HG03135 (cell line): ENCODE results near the gene RNF111.

Experiments
- ATAC-seq: cut with Tn5 transposase; IDR thresholded peaks from one replicate; pipeline ENCODE4 v1.9.1; 2021; ENCODE audit warnings: mild to moderate bottlenecking, moderate library complexity; ENCODE audit not compliant: unreplicated experiment

Gene RNF111

DNA sequence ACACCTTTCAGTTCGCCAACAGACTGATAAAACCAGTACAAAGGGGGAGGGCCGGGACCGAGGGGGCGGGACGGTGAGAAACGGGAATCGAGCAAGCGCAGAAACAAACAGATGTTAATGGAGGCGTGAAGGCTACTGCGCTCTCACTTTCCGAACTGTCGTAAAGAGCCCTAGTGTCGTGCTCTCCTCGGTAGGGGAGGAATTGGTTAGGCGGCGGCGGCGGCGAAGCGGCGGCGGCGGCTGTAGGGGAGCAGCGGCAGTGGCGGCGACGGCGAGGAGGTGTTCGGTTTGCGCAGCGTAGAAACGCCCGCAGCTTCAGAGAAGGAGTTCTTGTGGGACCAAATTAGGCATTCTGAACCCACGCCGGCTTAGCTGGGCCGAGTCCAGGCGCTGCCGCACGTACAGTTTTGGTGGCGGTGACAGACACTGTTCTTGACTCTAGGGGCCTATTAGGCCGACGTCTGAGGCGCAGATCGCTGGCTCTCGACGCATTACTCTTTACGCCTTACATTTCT lies at the start of gene RNF111:
Gene RNF111 (plus strand): TSS at position 173 of the 515 bp plus-strand sequence. CDS start 43,160 bp downstream, outside the sequence.
- peak; percentile 72 for ATAC-seq

DNA sequence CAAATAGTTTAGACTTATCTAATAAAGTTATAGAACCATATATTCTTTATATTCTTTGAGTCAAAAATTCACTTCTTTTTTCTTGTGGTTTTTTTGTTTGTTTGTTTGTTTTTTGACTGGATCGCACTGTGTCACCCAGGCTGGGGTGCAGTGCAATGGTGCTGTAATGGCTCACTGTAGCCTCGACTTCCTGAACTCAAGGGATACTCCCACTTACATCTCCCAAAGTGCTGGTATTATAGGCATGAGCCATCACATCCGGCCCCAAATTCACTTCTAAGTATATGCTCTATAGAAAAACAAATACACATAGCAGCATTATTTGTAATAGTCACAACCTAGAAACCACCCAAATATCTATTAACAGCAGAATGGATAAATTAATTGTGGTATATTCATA lies 40.3 kb upstream of the RNF111 start:
- ATAC-seq, result no peak

DNA sequence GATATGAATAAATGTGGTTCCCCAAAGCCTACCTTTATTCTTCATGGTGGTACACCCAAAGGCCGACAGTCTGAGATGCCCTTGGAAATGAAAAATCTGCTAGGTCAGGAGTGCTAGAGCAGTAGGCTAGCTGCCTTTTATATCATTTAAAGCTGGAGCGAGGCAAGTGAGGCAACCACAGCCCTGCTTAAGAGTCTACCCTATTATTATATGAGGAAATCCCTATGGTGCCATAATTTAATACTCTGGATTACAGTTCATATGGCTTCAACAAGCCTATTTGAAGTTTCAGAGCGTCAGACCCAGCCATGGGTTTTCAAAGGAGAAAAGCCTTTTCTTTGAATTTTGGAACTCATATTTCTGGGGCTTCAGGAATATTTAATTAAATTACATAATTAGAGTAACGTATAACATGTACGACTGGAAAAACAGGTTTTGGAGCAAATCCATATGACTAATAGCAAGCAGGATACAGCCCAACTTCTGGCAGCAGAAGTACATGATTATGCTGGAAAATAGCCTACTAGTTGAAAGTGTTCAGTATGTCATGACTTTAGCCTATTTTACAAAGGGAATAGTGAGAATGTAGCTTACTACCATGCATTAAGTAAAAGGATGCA lies 36.0 kb upstream of the RNF111 start:
- no peak for ATAC-seq

DNA sequence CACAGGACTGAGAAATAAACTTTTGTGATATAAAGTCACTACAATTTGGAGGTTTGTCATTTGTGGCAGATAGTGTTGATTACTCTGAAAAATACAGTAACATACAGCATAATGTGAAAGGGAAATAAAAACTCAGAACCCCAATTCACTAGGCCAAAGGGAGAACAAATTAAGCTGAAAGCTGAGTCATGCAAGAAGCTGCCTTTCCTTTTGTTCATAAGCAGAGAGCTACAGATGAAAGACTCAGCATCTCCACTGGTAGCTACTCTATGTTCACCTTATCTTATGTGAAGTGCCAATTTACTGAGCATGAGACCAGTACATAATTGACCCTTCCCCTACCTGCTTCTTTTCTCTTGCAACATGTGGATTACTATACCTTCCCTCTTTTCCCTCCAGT lies 34.7 kb upstream of the RNF111 start:
- no peak for ATAC-seq

- ATAC-seq, result peak; percentile 67
Observed at GRCh38 chr15:58957101-58957973, 30.1 kb upstream of the RNF111 start.

DNA sequence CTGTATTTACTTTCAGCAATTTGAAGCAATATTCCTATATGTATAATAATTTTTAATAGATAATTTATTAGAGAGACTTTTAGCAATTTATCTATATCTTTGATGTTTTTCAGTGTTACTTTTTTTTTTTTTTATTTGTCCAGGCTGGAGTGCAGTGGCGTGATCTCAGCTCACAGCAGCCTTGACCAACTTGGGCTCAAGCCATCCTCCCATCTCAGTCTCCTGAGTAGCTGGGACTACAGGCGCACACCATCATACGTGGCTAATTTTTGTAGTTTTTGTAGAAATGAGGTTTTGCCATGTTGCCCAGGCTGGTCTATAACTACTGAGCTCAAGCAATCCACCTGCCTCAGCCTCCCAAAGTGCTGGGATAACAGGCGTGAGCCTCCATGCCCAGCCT lies 28.7 kb upstream of the RNF111 start:
- no peak for ATAC-seq

DNA sequence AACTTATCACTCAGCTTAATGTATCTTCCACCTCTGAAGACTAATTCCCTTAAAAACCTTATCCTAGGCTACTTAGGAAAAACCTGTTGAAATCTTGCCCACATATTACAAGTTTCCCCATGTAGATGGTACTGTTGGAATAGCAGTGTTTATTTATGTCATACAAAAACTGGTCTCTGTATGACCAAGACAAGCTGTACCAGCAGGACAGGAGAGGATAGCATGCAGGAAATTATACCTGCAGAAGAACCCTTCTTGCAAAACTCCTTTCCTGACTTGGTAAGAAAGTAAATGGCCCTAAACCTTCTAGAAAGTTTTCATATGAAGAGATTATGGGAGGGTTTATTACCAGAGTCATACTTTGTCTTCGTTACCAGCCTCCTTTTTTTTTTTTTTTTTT lies 25.3 kb upstream of the RNF111 start:
- ATAC-seq, result no peak

- ATAC-seq, result no peak
Observed at GRCh38 chr15:58962662-58963565, 24.5 kb upstream of the RNF111 start.

GRCh38 chr15:58966698-58967097 lies 20.8 kb upstream of the RNF111 start:
- ATAC-seq, result no peak

GRCh38 chr15:58967479-58967878 lies 20.0 kb upstream of the RNF111 start:
- no peak for ATAC-seq

DNA sequence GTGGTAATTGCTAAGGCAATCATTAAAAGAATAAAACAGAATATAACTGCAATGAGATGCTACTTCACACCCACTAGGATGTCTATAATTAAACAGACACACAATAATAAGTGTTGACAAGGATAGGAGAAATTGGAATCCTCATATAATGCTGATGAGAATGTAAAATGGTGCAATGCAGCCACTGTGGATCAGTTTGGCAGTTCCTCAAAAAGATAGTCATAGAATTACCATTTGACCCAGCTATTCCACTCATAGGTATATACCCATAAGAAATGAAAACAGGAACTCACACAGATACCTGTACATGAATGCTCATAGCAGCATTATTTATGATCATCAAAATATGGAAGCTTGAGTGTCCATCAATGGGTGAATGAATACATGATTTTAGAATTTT lies 9.6 kb upstream of the RNF111 start:
- no peak for ATAC-seq

GRCh38 chr15:58980351-58980939 lies 7.0 kb upstream of the RNF111 start:
- no peak for ATAC-seq

- no peak for ATAC-seq
Observed at GRCh38 chr15:58981808-58982475, 5.5 kb upstream of the RNF111 start.

DNA sequence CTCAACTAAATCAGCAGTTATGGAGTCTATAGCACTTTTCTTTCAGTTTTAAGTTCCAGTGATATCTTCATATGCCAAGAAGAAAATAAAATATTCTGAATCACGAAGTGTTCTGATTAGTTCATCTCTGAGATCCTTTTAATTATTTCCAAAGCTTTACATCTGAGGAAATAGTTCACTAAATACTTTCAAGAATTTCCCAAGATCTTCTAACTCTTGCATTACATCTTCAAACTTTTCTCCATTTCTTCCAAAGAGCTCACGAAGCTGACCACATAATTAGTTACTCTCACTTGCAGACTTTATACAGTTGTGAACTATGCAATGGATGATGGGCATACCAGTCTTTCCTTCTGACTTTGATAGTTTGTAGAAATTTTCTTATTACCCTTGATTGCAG lies 4.2 kb upstream of the RNF111 start:
- no peak for ATAC-seq

GRCh38 chr15:58985443-58985842 lies 2.0 kb upstream of the RNF111 start:
- ATAC-seq, result no peak

GRCh38 chr15:58987036-58987435 lies 427 bp upstream of the RNF111 start:
- ATAC-seq, result no peak

DNA sequence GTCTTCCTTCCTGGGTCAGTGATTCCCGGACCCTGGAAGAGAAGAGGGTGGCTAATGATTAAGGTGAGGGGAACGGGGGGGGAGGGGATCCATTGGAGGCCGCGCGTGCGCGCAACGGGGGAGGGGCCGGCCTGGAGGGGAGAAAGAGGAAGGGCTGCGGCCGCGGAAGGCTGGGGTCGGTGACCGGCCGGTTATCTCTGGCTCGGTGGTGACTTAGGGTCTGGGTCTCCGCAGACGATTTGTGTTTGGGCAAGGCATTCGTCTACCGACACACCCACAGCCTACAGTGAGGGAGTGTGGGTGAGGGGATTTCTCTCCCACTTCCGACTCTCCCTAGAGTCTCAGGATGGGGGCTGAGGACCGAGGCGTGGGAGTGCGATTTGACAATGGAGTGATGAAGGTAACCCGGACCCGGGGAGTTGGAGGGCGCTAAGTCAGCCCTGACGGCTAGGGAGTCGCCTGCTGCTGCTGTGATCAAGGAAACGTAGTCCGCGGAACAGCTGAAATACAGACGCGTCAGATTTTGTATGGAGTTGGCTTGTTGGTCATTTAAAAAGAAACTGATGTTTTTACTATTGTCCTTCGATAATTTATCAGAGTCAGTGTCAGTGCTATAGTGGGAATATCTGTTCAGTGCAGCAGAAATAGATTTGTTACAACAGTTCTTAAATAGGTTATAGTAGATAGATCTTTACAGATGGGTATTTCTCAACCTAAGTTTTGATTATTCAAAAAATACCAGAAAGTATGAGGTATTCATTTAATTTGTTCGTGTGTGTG lies 733 bp downstream of the RNF111 start:
- ATAC-seq, result peak; percentile 37

- ATAC-seq, result no peak
Observed at GRCh38 chr15:58992181-58992580, 4.7 kb downstream of the RNF111 start.

DNA sequence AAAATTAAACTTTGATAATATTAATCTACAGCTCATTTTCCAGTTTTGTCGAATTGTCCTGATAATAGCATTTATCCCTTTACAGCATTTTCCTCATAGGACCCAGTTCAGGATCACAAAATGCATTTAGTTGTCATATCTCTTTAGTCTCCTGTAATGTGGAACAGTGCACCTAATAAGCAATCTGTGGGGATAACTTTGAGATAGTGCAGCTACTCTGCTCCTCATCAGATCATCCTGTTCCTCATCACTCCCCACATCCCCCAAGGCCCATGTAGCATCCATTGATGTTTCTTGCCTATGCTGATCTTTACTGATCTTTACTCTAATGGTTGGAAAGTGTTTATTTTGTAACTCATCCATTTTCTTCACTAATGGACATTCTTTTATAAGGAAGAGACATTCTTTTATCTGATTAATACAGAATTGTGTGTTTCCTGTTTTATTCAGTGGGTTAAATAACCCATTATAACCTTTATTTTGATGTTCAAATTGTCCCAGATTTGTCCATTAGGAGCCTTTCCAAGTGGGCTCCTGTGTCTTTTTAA lies 7.5 kb downstream of the RNF111 start:
- no peak for ATAC-seq
